MM.1S (cell line): ENCODE measurements around the gene HLA-DMA.

Experiments
- EZH2phosphoT487 ChIP-seq: fragments of 300-600 bp; sonication (generic); IDR thresholded peaks from 2 replicates; pipeline ENCODE4 v1.6.1; 2018; ENCODE audit warnings: antibody characterized with exemption, low read length
- TF ChIP-seq, protein P1 (sequence below): fragments of 300-600 bp; sonication (generic); IDR thresholded peaks from 2 replicates; pipeline ENCODE4 v1.5.1; 2016; ENCODE audit warnings: antibody characterized with exemption, low read length, mixed read lengths

DNA sequence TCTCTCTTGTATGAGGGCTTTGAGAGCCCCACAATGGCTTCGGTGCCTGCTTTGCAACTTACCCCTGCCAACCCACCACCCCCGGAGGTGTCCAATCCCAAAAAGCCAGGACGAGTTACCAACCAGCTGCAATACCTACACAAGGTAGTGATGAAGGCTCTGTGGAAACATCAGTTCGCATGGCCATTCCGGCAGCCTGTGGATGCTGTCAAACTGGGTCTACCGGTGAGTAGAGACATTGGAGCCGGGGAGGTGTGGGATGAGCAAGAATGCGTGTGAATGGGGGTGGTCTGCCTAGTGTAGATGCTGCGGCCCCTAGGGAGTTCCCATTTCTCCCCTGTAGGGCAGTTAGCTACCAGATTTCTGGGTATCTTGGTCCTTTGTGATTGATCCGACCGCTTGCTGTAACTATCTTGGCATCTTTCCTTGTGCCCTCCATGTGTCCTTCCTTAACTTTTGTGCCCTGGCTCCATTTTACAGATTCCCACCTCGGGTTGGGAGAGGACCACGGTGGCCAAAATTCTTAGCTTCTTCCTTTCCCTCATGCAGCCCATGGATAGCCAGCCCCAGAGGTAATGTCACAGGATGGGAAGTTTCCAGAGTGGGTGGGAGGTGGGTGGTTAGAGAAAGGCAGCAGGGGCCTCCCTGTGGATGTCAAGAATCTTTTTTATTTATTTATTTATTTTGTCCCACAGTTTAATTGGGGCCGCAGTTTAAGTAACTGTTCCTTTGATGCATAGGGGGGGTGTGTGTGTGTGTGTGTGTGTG is 21.8 kb upstream of the HLA-DMA start:
- TF ChIP-seq, protein P1, sequence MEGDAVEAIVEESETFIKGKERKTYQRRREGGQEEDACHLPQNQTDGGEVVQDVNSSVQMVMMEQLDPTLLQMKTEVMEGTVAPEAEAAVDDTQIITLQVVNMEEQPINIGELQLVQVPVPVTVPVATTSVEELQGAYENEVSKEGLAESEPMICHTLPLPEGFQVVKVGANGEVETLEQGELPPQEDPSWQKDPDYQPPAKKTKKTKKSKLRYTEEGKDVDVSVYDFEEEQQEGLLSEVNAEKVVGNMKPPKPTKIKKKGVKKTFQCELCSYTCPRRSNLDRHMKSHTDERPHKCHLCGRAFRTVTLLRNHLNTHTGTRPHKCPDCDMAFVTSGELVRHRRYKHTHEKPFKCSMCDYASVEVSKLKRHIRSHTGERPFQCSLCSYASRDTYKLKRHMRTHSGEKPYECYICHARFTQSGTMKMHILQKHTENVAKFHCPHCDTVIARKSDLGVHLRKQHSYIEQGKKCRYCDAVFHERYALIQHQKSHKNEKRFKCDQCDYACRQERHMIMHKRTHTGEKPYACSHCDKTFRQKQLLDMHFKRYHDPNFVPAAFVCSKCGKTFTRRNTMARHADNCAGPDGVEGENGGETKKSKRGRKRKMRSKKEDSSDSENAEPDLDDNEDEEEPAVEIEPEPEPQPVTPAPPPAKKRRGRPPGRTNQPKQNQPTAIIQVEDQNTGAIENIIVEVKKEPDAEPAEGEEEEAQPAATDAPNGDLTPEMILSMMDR = no peak
- no peak for TF ChIP-seq EZH2phosphoT487
